ENCODE results near the gene MGAT4A.
A peak's percentile ranks its signal among the peaks of the same experiment; 100 is the strongest.

MGAT4A gene

GRCh38 chr2:98649992-98650375 lies 80.9 kb downstream of the MGAT4A start:
- no peak for DNase-seq

GRCh38 chr2:98649135-98649991 lies 81.6 kb downstream of the MGAT4A start:
- peak; percentile 78 for DNase-seq

GRCh38 chr2:98648451-98648850 lies 82.5 kb downstream of the MGAT4A start:
- DNase-seq = no peak

GRCh38 chr2:98647636-98648035 lies 83.3 kb downstream of the MGAT4A start:
- DNase-seq = no peak

DNA sequence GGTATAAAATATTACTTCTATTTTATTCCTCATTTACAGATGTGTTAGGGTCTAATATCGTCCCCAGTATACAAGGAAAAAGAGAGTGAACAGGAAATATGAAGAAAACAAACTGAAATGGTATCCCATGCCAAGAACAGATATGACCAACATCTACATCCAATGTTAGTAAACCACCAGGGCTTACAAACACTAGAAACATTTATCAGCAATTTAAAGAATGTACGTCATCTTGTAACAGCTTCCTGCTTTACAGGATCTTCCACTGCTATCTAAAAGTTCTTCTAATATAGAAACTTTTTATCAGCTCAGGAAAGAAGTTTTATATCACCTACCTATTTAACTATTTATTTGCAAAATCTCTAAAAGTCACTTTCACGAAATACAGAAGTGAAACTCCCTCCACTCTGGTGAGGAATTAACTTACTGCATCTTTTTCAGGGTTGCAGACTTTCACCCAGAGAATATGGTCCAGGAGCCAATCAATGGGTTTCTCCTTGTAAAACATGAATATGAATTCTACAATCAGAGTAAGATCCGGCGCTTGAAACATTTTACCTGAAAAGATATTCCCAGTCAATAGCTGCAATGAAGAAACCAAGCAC lies 87.3 kb downstream of the MGAT4A start:
- no peak for DNase-seq

DNA sequence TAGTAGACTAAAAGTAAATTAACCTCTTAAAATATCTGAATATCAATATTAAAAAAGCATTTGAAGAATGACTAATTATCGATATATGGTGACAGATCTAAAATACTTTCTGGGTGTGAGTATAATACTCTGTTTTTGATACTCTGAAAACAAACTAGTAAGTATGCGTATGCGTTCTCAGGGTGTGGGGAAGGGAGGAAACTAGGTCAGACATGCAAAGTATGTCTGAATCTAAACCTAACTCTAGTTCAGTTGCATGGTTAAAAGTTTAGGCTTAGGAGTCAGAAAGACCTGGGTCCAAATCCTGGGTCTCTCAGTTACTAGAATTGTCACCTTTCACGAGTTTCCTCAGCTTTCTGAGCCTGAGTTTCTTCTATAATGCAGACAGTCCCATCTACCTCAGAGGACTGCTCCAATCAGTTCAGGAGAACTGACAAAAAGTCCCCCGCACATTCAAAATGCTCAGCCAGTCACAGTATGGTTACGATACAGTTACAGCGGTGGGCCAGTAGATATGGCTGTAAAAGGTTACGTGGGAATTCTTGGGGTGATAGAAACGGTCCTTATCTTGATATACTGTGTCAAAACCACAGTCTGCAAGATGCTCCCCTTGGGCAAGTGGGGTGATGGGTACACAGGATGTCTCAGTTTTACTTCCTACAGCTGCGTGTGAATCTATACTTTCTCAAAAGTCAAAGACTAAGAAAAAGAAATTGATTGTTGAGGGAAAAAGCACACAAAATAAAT lies 93.4 kb downstream of the MGAT4A start:
- peak; percentile 23 for DNase-seq

DNA sequence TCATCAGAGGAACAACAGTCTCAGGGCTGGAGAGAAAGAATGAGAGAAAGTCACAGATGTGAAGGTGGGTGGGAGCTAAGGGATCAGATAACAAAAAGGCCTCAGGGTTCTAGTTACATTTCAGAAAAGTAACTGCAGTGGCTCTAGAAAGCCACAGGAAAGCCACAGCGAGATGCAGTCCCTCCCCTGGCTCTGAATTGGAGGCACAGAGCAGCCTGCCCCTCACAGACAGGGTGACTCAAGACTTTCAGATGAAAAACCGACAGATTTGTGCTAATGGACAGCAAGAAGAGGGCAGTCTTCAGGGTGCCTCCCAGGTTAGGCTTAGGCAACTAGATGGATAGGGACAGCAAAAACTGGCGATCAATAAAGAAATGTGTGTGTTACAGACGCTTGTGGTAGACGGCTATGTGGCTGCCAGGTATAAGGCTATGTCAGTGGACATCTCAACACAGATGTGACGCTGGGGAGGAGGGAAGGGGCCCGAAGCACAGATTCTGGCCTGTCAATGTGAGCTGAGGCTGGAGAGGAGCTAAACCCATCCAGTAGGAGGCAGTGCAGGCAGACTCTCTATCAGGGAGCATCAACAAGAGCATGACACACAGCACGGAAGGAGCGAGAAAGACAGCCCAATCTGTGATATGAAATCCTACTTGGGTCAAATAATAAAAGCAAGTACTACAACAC lies 96.4 kb downstream of the MGAT4A start:
- peak; percentile 68 for DNase-seq

GRCh38 chr2:98632351-98632750 lies 98.6 kb downstream of the MGAT4A start:
- no peak for DNase-seq

DNA sequence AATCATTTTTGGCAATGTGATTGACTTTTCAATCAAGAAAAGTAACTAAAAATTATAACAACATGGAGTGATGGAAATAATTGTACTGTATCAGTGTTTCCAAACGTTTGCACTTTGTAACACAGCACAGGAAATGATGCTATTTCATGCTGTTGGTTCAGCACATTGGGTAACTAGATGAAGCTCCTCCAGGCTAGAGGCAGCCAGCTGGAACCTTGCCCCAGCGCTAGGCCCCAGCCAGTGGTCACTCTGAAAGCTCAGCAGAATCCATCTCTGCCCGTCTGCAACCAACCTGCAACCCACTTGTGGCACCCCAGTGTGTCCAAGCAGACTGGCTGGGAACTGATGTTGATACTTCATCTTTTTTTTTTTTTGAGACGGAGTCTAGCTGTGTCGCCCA lies 107.3 kb downstream of the MGAT4A start:
- DNase-seq = no peak

DNA sequence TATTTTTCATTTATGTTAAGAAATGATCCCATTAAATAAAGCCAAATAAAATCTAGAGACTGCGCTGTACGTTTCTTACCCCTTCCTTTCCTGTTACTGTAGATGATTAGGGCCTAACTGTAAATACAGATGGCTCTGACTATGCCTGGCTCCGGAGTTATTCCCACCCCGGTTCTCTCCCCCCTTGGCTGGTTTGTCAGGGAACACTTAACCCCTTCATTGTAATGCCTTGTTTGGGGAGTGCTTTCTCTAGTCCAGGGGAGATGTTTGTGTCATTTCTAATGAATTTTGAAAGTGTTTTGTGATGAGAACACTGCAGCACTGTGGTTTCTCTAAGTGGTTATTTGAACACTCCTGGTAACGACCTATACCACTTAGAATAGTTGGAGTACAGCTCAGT lies 113.8 kb downstream of the MGAT4A start:
- DNase-seq = no peak

- DNase-seq = no peak
Observed at GRCh38 chr2:98615481-98615880, 115.5 kb downstream of the MGAT4A start.

- no peak for DNase-seq
Observed at GRCh38 chr2:98614024-98614739, 116.8 kb downstream of the MGAT4A start.

- no peak for DNase-seq
Observed at GRCh38 chr2:98608962-98609604, 121.8 kb downstream of the MGAT4A start.

DNA sequence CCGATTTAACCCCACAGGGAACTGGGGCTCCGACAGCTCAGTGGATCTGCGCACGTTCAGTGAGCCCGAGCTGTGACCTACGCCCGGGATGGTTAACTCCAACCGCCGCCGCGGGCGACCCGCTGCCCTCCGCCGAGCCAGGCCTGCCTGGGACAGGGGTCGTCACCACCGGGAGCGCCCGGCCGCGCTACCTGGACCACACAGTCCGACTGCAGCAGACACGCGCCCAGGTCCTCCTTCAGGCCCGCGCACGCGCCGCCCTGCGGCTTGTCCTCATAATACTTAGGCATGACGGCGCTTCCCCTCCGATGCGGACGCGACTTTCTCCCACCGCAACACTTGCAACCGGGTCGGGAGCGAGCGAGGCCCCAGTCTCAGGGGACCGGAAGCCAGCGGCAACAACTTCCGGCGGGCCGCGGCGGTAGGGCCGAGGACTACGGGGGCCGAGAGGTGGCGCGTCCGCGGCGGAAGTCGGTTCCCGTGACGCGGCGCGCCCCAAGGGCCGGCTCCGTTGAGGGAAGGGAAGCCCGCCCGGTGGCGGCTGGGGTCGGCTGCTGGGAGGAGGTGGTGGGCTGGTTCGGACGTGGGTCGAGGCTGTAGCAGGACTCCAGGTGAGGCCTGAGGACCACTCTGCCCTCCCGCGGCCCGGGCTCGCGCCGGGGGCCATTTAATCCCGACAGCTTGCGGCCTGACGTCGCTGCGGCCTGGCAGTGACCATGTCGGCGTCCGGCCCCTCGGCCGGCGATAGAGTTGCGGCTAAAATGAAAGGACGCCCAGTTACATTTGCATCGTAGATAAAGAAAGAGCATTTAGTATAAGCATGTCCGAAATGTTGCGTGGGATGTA lies 122.6 kb downstream of the MGAT4A start, which contains the start of the genes COA5 and UNC50:
TSS of gene COA5 (minus strand) at position 397 of the 846 bp plus-strand sequence. CDS start at position 290, 107 bp downstream.
TSS of gene UNC50 (plus strand) at position 474 of the 846 bp plus-strand sequence. CDS start 1,171 bp downstream, outside the sequence.
- DNase-seq = peak; percentile 93

DNA sequence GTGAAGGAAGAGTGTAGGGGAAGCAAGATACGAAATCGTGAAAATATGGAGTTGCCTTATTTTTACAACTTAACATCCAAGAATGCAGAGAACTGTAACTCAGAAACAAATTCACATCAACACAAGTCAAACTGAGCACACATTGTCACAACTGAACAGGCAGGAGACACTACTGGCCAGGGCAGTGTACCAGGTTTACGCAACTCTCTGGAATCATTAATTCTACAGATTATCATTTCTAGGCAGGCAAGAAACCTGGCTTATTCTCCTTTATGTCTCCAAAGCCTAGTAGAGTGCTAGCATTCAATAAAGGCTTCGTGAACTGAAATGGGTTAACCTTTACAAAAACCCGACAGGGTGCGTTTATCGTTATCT lies 123.2 kb downstream of the MGAT4A start:
- DNase-seq = no peak

DNA sequence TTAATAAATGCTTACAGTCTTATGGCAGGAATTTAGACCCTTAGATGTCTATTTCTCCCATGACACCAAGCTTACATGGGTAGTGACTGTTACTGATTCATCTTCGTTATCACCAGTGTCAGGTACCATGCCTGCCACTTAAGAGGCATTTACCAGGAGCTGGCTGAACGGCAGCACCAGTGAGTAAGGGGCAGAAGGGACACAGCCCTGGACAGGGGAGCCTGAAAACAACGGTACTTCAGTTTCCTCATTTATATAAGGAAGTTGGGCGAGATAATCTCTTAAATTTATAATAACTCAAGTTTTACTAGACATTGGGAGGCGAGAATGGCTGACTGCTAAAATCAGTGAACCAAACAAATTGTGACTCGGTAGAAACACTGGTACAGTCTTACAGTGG lies 123.8 kb downstream of the MGAT4A start:
- DNase-seq = no peak

DNA sequence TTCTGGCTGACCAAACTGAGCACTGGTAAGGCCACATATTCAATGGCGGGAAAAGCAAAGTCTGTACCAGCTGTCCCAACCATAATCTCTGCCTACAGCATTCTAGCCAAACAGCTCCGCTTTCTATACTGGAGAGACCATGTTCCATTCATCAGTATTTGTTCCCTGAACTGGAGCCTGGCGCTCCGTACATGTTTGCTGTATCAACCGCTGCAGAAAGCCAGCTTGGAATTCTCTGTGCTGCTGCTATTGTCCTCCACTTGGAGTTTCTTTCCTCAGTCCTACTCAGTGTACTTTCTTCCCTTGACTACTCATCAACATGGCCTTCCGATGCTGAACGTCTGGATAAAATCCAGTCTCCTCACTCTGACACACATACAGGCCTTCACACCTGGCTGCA lies 124.5 kb downstream of the MGAT4A start:
- DNase-seq = no peak

DNA sequence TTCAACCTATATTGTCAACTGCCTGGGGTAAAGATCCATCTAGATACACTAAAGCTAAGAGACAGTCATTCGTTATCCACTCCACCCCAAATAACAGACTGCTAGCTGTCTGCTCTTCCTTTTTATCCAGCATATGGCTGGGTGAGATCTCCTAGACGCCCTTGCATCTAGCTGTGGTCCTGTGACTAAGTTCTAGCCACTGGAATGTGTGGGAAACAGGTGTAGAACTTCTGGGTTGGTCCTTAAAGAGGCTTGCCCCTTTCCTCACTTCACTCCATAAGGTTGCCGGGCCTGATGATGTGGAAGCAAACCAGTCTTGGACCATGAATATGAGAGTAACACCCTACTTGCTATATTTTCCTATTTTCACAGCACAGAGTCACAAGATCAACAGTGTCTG lies 125.9 kb downstream of the MGAT4A start:
- DNase-seq = no peak

DNA sequence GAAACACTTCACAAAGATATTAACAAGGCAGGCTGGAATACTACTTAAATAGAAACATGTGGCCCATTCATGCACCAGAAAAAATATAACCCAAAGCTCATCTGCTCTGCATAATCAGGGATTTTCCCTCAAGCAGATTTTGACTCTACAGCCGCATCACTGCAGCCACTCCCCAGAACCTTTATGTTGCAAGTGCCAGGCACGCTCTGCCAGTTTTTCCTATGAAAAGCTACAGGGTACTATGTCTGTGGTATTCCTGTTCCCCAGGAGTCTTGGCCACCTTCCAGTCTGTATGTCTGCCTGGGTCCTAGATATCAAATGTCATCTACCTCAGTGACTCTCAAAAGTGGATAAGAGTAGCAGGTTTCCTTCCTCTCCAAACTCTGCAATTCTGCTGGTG lies 126.4 kb downstream of the MGAT4A start:
- DNase-seq = no peak

DNA sequence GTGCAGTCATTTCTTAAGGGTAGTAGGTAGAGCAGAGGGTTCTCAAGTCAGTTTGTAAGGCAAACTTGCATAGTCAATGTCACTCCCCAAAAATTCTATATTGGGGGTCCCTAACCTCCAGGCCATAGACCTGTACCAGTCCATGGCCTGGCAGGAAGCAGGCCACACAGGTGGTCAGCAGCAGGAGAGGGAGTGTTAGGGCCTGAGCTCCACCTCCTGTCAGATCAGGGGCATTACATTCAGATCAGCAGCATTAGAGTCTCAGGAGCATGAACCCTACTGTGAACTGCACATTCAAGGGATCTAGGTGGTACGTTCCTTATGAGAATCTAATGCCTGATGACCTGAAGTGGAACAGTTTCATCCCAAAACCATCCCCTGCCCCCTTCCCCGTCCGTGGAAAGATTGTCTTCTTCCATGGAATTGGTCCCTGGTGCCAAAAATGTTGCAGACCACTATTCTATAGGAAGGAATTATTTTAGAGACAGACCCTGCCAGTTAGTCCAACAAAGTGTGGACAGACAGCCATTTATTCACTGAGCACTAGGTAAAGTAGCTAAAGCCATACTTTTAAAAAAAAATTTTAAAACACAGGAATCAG lies 129.3 kb downstream of the MGAT4A start:
- DNase-seq = no peak

Data from activated naive CD4-positive, alpha-beta T cell treated with anti-CD3 and anti-CD28 coated beads, Interleukin-2, amount 50 U/mL, for 16 hours (primary cell).